Thoracic aorta (tissue), 2 donors: ENCODE results near the gene DBN1. TPM values are rescaled to one million over a fixed set of nuclear protein-coding genes. Genes with fewer than 3 reads are reported as not detected.
A peak's percentile ranks its signal among the peaks of the same experiment; 100 is the strongest.

Experiments used
- ATAC-seq: fragments of 150-250 bp; one replicate; pipeline ENCODE4 v1.8.0; 2017; ENCODE audit warnings: low read depth; ENCODE audit not compliant: insufficient number of reproducible peaks, low FRiP score
- DNase-seq: peaks from one replicate; pipeline ENCODE4 v3.0.0-alpha.2; 2020; ENCODE audit warnings: low spot score
- H3K27ac ChIP-seq, 2 donors: fragments of 200-600 bp; sonication (generic); 1 replicate in 1 of 2; 2 replicates in 1 of 2; pipeline ENCODE4 v1.5.1; 2016; ENCODE audit warnings: mild to moderate bottlenecking in 2 of 2, moderate library complexity in 2 of 2
- H3K27me3 ChIP-seq: fragments of 200-600 bp; sonication (generic); replicated peaks from 2 replicates; pipeline ENCODE4 v1.6.0; 2016; ENCODE audit warnings: mild to moderate bottlenecking; ENCODE audit not compliant: insufficient read depth
- H3K36me3 ChIP-seq: fragments of 200-600 bp; sonication (generic); one replicate; pipeline ENCODE4 v1.5.1; 2016
- H3K4me1 ChIP-seq, 2 donors: fragments of 200-600 bp; sonication (generic); 1 replicate in 1 of 2; 2 replicates in 1 of 2; pipeline versions ENCODE4 v1.5.1 to v1.6.0; 2016; ENCODE audit warnings: low read depth in 2 of 2, mild to moderate bottlenecking in 1 of 2; ENCODE audit not compliant: control insufficient read depth in 1 of 2
- H3K4me3 ChIP-seq: fragments of 200-600 bp; sonication (generic); 2 replicates; pipeline ENCODE4 v1.5.1; 2016; ENCODE audit warnings: mild to moderate bottlenecking
- H3K9me3 ChIP-seq: fragments of 200-600 bp; sonication (generic); 2 replicates; pipeline ENCODE4 v1.5.1; 2016
- total RNA-seq, 2 donors: library from RNA; depleted of rRNA; stranded (reverse); fragments of >200 nt; gene quantifications; one replicate each; pipeline versions ENCODE4 v1.1.0 to v1.2.3, GENCODE V29; 2016
- TF ChIP-seq, protein P1 (sequence below): fragments of 200-600 bp; sonication (generic); IDR thresholded peaks from one replicate; pipeline ENCODE4 v1.5.1; 2019; ENCODE audit warnings: antibody characterized with exemption

The DBN1 gene
- total RNA-seq, 2 donors from 2014 or later = 91.2 to 132 TPM

DNA sequence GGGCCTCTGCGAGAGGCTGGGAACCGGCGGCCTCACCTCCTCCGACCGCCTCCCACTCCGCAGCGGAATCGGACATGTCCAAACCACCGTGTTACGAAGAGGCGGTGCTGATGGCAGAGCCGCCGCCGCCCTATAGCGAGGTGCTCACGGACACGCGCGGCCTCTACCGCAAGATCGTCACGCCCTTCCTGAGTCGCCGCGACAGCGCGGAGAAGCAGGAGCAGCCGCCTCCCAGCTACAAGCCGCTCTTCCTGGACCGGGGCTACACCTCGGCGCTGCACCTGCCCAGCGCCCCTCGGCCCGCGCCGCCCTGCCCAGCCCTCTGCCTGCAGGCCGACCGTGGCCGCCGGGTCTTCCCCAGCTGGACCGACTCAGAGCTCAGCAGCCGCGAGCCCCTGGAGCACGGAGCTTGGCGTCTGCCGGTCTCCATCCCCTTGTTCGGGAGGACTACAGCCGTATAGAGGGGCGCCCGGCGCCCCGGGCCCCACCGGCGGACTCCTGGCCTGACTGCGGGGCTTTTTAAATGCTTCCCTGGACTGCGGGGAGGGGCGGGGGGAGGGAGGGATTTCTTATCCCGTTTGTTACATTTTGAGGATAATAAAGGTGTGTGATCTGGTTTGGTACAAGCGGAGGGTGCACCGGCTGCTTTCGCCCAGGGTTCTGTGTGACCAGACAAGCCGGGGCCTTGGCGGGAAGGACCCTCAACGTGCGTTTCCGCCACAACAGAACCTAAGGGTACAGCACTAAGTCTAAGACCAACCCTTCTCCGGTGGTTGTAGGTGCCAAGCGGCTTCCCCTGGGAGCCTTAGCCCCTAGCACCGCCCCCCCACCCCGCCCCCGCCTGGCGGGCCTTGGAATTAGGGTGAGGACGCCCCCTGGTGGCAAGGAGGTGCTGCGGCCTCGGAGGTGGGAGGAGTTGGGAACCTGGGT is 17.5 kb downstream of the DBN1 start:
- H3K27me3 ChIP-seq = no peaks in the 10 kb centered on the region
- H3K36me3 ChIP-seq = peaks cover 12% of the 10 kb centered on the region
- peak overlapping the region; percentile 71 to 81 for H3K27ac ChIP-seq
- H3K9me3 ChIP-seq = no peaks in the 10 kb centered on the region
- peak; percentile 32 for ATAC-seq
- peaks cover 14 to 46% of the 10 kb centered on the region in 2 donors for H3K4me1 ChIP-seq
- peak; percentile 89 for DNase-seq
- TF ChIP-seq, protein P1, sequence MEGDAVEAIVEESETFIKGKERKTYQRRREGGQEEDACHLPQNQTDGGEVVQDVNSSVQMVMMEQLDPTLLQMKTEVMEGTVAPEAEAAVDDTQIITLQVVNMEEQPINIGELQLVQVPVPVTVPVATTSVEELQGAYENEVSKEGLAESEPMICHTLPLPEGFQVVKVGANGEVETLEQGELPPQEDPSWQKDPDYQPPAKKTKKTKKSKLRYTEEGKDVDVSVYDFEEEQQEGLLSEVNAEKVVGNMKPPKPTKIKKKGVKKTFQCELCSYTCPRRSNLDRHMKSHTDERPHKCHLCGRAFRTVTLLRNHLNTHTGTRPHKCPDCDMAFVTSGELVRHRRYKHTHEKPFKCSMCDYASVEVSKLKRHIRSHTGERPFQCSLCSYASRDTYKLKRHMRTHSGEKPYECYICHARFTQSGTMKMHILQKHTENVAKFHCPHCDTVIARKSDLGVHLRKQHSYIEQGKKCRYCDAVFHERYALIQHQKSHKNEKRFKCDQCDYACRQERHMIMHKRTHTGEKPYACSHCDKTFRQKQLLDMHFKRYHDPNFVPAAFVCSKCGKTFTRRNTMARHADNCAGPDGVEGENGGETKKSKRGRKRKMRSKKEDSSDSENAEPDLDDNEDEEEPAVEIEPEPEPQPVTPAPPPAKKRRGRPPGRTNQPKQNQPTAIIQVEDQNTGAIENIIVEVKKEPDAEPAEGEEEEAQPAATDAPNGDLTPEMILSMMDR = peak; percentile 92
- peak overlapping the region; percentile 74 for H3K4me3 ChIP-seq

DNA sequence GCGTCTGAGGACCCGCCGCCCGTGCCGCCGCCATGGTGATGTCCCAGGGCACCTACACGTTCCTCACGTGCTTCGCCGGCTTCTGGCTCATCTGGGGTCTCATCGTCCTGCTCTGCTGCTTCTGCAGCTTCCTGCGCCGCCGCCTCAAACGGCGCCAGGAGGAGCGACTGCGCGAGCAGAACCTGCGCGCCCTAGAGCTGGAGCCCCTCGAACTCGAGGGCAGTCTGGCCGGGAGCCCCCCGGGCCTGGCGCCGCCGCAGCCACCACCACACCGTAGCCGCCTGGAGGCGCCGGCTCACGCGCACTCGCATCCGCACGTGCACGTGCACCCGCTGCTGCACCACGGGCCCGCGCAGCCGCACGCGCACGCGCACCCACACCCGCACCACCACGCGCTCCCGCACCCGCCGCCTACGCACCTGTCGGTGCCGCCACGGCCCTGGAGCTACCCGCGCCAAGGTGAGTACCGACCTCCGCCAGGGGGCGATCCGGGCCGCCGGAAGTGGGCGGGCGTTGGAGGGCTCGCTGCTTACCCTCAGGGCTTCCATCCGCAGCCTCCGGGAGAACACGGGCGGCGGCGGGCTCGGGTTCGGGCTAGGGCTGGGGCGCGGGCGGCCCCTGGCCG is 18.3 kb downstream of the DBN1 start:
- peak overlapping the region; percentile 71 to 81 for H3K27ac ChIP-seq

DNA sequence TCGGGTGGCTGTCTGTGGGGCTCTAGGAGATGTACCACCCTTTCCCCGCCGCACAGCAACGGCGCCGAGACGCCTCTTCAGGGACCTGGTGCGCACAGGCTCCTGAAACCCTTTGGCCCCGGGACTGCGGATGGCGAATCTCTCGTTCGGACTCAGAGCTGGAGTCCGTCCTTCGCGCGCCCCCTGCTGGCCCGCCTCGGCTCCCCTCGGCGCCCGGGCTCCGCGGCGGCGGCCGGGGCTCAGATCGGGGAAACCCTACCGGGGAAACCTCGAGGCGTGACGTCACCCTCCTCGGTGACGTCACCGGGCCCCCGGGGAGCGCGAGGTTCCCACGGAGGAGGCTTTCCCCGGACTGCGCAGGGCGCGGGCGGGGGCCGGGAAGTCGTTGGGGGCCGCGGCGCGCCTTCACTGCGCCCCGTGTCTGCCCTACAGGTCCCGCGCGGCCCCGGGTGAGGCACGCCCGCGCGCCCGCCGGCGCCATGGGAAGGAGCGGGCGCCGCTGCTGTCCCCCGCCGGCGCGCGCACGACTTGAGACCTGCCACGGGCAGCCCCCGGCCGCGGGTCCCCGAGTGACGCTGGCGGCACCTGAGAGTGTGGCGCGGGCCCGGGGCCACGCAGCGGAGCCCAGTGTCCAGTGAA is 18.9 kb downstream of the DBN1 start:
- H3K4me1 ChIP-seq = peaks cover 14 to 46% of the 10 kb centered on the region in 2 donors
- TF ChIP-seq, protein P1 = peak; percentile 95
- H3K27me3 ChIP-seq = no peaks in the 10 kb centered on the region
- H3K4me3 ChIP-seq = peak overlapping the region; percentile 74
- peaks cover 9% of the 10 kb centered on the region for H3K36me3 ChIP-seq
- no peak for DNase-seq
- H3K9me3 ChIP-seq = no peaks in the 10 kb centered on the region
- peak; percentile 39 for ATAC-seq
- peak overlapping the region; percentile 71 to 81 for H3K27ac ChIP-seq

More for the DNA sequence above, 18.3 kb downstream of the DBN1 start:
- DNase-seq (no peak), ATAC-seq (peak; percentile 2)
- Histone ChIP-seq H3K27me3 (no peaks in the 10 kb centered on the region), H3K9me3 (no peaks in the 10 kb centered on the region), H3K4me3 (peak overlapping the region; percentile 74), H3K36me3 (peaks cover 12% of the 10 kb centered on the region), H3K4me1 (peaks cover 14 to 46% of the 10 kb centered on the region in 2 donors)
- TF ChIP-seq, protein P1 = peak; percentile 68

DNA sequence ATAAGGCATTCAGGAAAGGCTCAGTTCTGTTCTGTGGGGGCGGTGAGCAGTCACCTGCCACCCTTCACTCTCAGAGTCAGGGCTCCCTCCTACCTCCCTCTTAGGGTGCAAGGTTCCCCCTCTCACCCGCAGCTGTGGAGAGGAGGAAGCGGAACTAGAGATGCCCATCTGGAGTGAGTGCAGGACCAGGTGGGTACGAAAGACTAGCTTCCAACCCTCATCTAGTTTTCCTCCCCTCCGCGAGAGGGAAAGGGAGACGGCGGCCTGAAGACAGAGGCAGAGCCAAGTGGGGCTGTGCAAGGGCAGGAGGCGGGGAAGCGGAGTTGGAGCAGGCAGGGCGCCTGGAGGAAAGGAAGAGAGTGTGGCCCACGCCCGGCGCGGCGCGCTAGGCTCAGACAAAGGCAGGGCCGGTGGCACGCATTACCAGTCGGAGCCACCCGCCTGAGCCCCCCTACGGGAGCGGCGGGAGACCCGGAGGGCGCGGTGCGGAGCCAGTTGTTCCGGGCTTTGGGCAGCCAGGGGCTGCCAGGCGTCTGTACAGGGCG is 19.5 kb downstream of the DBN1 start:
- Histone ChIP-seq H3K4me3 (peak overlapping the region; percentile 74), H3K27ac (no peak overlapping the region), H3K9me3 (no peaks in the 10 kb centered on the region), H3K4me1 (peaks cover 14 to 46% of the 10 kb centered on the region in 2 donors), H3K27me3 (no peaks in the 10 kb centered on the region), H3K36me3 (peaks cover 3% of the 10 kb centered on the region)
- ATAC-seq = no peak
- TF ChIP-seq, protein P1 = no peak
- DNase-seq = no peak
